SK-N-SH treated with all-trans-retinoic acid at 6 μM for 48 hours (cell line): Measurements from ENCODE around the gene CHST15.

Experiments used
- BACH2 ChIP-seq: fragments of 250-450 bp; sonication (Bioruptor Pico); IDR thresholded peaks from 2 replicates; pipeline ENCODE4 v1.9.0; 2021; ENCODE audit warnings: mild to moderate bottlenecking, borderline replicate concordance
- CSDC2 ChIP-seq: fragments of 250-450 bp; sonication (Bioruptor Pico); IDR thresholded peaks from 2 replicates; pipeline ENCODE4 v1.5.0; 2020; ENCODE audit warnings: mild to moderate bottlenecking, moderate library complexity
- ESRRG ChIP-seq: fragments of 250-450 bp; sonication (Bioruptor Pico); IDR thresholded peaks from 2 replicates; pipeline ENCODE4 v1.6.1; 2021; ENCODE audit warnings: mild to moderate bottlenecking
- POU6F1 ChIP-seq: fragments of 250-450 bp; sonication (Bioruptor Pico); IDR thresholded peaks from 2 replicates; pipeline ENCODE4 v1.8.0; 2021; ENCODE audit warnings: low read depth, mild to moderate bottlenecking, moderate library complexity, borderline replicate concordance
- SNAI2 ChIP-seq: fragments of 250-450 bp; sonication (Bioruptor Pico); IDR thresholded peaks from 2 replicates; pipeline ENCODE4 v1.5.0; 2020; ENCODE audit warnings: mild to moderate bottlenecking, moderate library complexity
- TCF4 ChIP-seq: fragments of 250-450 bp; sonication (Bioruptor Pico); IDR thresholded peaks from 2 replicates; pipeline ENCODE4 v1.8.0; 2021; ENCODE audit warnings: mild to moderate bottlenecking, moderate library complexity, borderline replicate concordance
- TSHZ2 ChIP-seq: fragments of 250-450 bp; sonication (Bioruptor Pico); IDR thresholded peaks from 2 replicates; pipeline ENCODE4 v1.5.0; 2020; ENCODE audit warnings: mild to moderate bottlenecking, moderate library complexity
- ZFP30 ChIP-seq: fragments of 450-650 bp; formaldehyde crosslinking; IDR thresholded peaks from 2 replicates; pipeline ENCODE4 v1.5.0; 2022; ENCODE audit warnings: mild to moderate bottlenecking, moderate library complexity
- ZNF70 ChIP-seq: fragments of 450-650 bp; formaldehyde crosslinking; IDR thresholded peaks from 2 replicates; pipeline ENCODE4 v1.5.0; 2020; ENCODE audit warnings: mild to moderate bottlenecking, moderate library complexity
- ZNF8 ChIP-seq: fragments of 450-650 bp; formaldehyde crosslinking; IDR thresholded peaks from 2 replicates; pipeline ENCODE4 v1.5.0; 2020; ENCODE audit warnings: mild to moderate bottlenecking, moderate library complexity
- TF ChIP-seq, protein P1 (sequence below): fragments of 250-450 bp; sonication (Bioruptor Pico); IDR thresholded peaks from 2 replicates; pipeline ENCODE4 v1.8.0; 2020; ENCODE audit warnings: mild to moderate bottlenecking, moderate library complexity, borderline replicate concordance

GRCh38 chr10:124030061-124030460 is 63.3 kb downstream of the CHST15 start:
- TF ChIP-seq ESRRG (CRISPR knock-in tag), result no peak
- TF ChIP-seq ZNF70 (CRISPR knock-in tag), result no peak
- no peak for TF ChIP-seq TSHZ2 (CRISPR knock-in tag)
- no peak for TF ChIP-seq ZNF8 (CRISPR knock-in tag)
- TF ChIP-seq, protein P1, sequence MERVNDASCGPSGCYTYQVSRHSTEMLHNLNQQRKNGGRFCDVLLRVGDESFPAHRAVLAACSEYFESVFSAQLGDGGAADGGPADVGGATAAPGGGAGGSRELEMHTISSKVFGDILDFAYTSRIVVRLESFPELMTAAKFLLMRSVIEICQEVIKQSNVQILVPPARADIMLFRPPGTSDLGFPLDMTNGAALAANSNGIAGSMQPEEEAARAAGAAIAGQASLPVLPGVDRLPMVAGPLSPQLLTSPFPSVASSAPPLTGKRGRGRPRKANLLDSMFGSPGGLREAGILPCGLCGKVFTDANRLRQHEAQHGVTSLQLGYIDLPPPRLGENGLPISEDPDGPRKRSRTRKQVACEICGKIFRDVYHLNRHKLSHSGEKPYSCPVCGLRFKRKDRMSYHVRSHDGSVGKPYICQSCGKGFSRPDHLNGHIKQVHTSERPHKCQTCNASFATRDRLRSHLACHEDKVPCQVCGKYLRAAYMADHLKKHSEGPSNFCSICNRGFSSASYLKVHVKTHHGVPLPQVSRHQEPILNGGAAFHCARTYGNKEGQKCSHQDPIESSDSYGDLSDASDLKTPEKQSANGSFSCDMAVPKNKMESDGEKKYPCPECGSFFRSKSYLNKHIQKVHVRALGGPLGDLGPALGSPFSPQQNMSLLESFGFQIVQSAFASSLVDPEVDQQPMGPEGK (CRISPR knock-in tag), result no peak
- no peak for TF ChIP-seq BACH2 (CRISPR knock-in tag)
- TF ChIP-seq TCF4, result no peak
- TF ChIP-seq SNAI2 (CRISPR knock-in tag), result no peak
- no peak for TF ChIP-seq POU6F1 (CRISPR knock-in tag)
- no peak for TF ChIP-seq CSDC2
- TF ChIP-seq ZFP30, result no peak
